HepG2 (cell line): Measurements from ENCODE around the gene GJD3. TPM values are rescaled to one million over a fixed set of nuclear protein-coding genes. Genes with fewer than 3 reads are reported as not detected.

Experiments
- ELF3 ChIP-seq: IDR thresholded peaks from 2 replicates; pipeline ENCODE4 v1.6.1; 2016; ENCODE audit warnings: missing genetic modification reagents, missing compliant biosample characterization
- ETV5 ChIP-seq: IDR thresholded peaks from 2 replicates; pipeline ENCODE4 v1.6.1; 2018; ENCODE audit warnings: missing biosample characterization, missing genetic modification reagents, inconsistent platforms, borderline replicate concordance
- FOXC1 ChIP-seq: sonication (generic); formaldehyde crosslinking; IDR thresholded peaks from 2 replicates; pipeline ENCODE4 v1.8.0; 2022; ENCODE audit warnings: mild to moderate bottlenecking, missing genetic modification reagents, borderline replicate concordance
- GPN1 ChIP-seq: sonication (generic); formaldehyde crosslinking; IDR thresholded peaks from 2 replicates; pipeline ENCODE4 v1.5.1; 2020; ENCODE audit warnings: missing genetic modification reagents, borderline replicate concordance
- HMG20A ChIP-seq: IDR thresholded peaks from 2 replicates; pipeline ENCODE4 v1.6.1; 2016; ENCODE audit warnings: borderline replicate concordance
- HNRNPL ChIP-seq: fragments of 200-400 bp; formaldehyde crosslinking; IDR thresholded peaks from 2 replicates; pipeline ENCODE4 v1.6.1; 2017; ENCODE audit warnings: mild to moderate bottlenecking, low read depth, low read length
- KDM5B ChIP-seq: sonication (generic); formaldehyde crosslinking; IDR thresholded peaks from 2 replicates; pipeline ENCODE4 v1.4.0; 2020; ENCODE audit warnings: missing genetic modification reagents, mild to moderate bottlenecking, borderline replicate concordance
- KLF6 ChIP-seq: IDR thresholded peaks from 2 replicates; pipeline ENCODE4 v1.8.0; 2016; ENCODE audit warnings: missing biosample characterization, missing genetic modification reagents
- MAFG ChIP-seq: sonication (generic); formaldehyde crosslinking; IDR thresholded peaks from 2 replicates; pipeline ENCODE4 v1.5.1; 2020; ENCODE audit warnings: mild to moderate bottlenecking, missing genetic modification reagents
- MBD4 ChIP-seq: IDR thresholded peaks from 2 replicates; pipeline ENCODE4 v1.6.1; 2012; ENCODE audit warnings: low read length, inconsistent platforms, borderline replicate concordance
- MIER3 ChIP-seq: IDR thresholded peaks from 2 replicates; pipeline ENCODE4 v1.6.1; 2016; ENCODE audit warnings: missing compliant biosample characterization, borderline replicate concordance
- NONO ChIP-seq, 2 experiments: fragments of 450-650 bp in 1 of 2; sonication (generic) in 1 of 2; formaldehyde crosslinking in 1 of 2; IDR thresholded peaks in 1 of 2; conservative IDR thresholded peaks in 1 of 2; 2 replicates each; pipeline versions ENCODE4 v1.6.1 to v1.8.0; 2017 to 2022; ENCODE audit warnings: mild to moderate bottlenecking in 1 of 2, missing genetic modification reagents in 1 of 2, moderate library complexity in 1 of 2
- NR2F1 ChIP-seq, 2 experiments: fragments of 450-650 bp in 1 of 2; formaldehyde crosslinking in 1 of 2; IDR thresholded peaks; 2 replicates each; pipeline versions ENCODE4 v1.5.0 to v1.6.1; 2016 to 2020; ENCODE audit warnings: mild to moderate bottlenecking in 1 of 2, missing compliant biosample characterization in 1 of 2, missing genetic modification reagents in 1 of 2, moderate library complexity in 1 of 2
- RARA ChIP-seq: IDR thresholded peaks from 2 replicates; pipeline ENCODE4 v1.6.1; 2016; ENCODE audit warnings: missing genetic modification reagents, missing compliant biosample characterization
- RFX3 ChIP-seq: IDR thresholded peaks from 2 replicates; pipeline ENCODE4 v1.6.1; 2016; ENCODE audit warnings: missing biosample characterization, missing genetic modification reagents
- SRSF1 ChIP-seq: fragments of 200-400 bp; formaldehyde crosslinking; optimal IDR thresholded peaks from 2 replicates; pipeline ENCODE3; 2017; ENCODE audit warnings: mild to moderate bottlenecking, low read depth, low read length, moderate library complexity
- ZBTB7A ChIP-seq: sonication (generic); formaldehyde crosslinking; IDR thresholded peaks from 2 replicates; pipeline ENCODE4 v1.8.0; 2022; ENCODE audit warnings: mild to moderate bottlenecking, missing genetic modification reagents
- ZFY ChIP-seq: sonication (generic); formaldehyde crosslinking; IDR thresholded peaks from 2 replicates; pipeline ENCODE4 v1.4.0; 2020; ENCODE audit warnings: missing genetic modification reagents
- ZNF564 ChIP-seq: sonication (generic); formaldehyde crosslinking; IDR thresholded peaks from 2 replicates; pipeline ENCODE4 v1.8.1; 2023; ENCODE audit warnings: mild to moderate bottlenecking, missing genetic modification reagents
- ZNF747 ChIP-seq: sonication (generic); formaldehyde crosslinking; IDR thresholded peaks from 2 replicates; pipeline ENCODE4 v1.8.1; 2023; ENCODE audit warnings: missing genetic modification reagents, mild to moderate bottlenecking, borderline replicate concordance
- ZNF850 ChIP-seq: sonication (generic); formaldehyde crosslinking; conservative IDR thresholded peaks from 2 replicates; pipeline ENCODE4 v1.9.0; 2021; ENCODE audit warnings: mild to moderate bottlenecking, missing genetic modification reagents
- polyA plus RNA-seq, 8 experiments: library from polyadenylated mRNA; depleted of rRNA in 3 of 8; stranded (reverse) in 7 of 8; unstranded in 1 of 8; fragments of >200 nt; fragmentation: Illumina TruSeq in 4 of 8; extraction: Trizol in 4 of 8; gene quantifications; 2 replicates each; pipeline versions ENCODE4 v1.2.1 to v1.2.3, GENCODE V29; 2011 to 2016; ENCODE audit warnings: low read depth in 4 of 8, missing spikeins in 1 of 8, mixed read lengths in 1 of 8; ENCODE audit not compliant: insufficient read depth in 1 of 8
- total RNA-seq, 5 experiments: library from RNA; depleted of rRNA; stranded (reverse); fragments of >200 nt; fragmentation: Illumina TruSeq; extraction: Trizol; gene quantifications; 2 replicates each; pipeline ENCODE4 v1.2.3, GENCODE V29; 2016; ENCODE audit warnings: low read depth in 1 of 5
- TF ChIP-seq, protein P1 (sequence below): sonication (generic); formaldehyde crosslinking; IDR thresholded peaks from 2 replicates; pipeline ENCODE4 v1.5.0; 2020; ENCODE audit warnings: missing genetic modification reagents, mild to moderate bottlenecking, borderline replicate concordance
- TF ChIP-seq, protein P2 (sequence below): sonication (generic); formaldehyde crosslinking; conservative IDR thresholded peaks from 2 replicates; pipeline ENCODE4 v1.4.0; 2020; ENCODE audit warnings: missing genetic modification reagents
- TF ChIP-seq, protein P3 (sequence below): sonication (generic); formaldehyde crosslinking; conservative IDR thresholded peaks from 2 replicates; pipeline ENCODE4 v1.4.0; 2020; ENCODE audit warnings: missing genetic modification reagents
- TF ChIP-seq, protein P4 (sequence below): sonication (generic); formaldehyde crosslinking; IDR thresholded peaks from 2 replicates; pipeline ENCODE4 v1.4.0; 2020; ENCODE audit warnings: missing genetic modification reagents, borderline replicate concordance

The GJD3 gene
- total and polyA plus RNA-seq, 2 of the 13 experiments (the other 11 are each of a cell fraction or from before 2014, with no cell fraction given) = not detected

- TF ChIP-seq KLF6 (no peak), MAFG (CRISPR knock-in tag) (0 out of 2 replicates have a peak, but pooled peaks have one; percentile 18), ZFY (CRISPR knock-in tag) (peak; percentile 34; the same call in 1 of the 2 replicates), MIER3 (CRISPR knock-in tag) (no peak), RARA (CRISPR knock-in tag) (0 out of 2 replicates have a peak, but pooled peaks have one; percentile 9), ZNF564 (CRISPR knock-in tag) (no peak), FOXC1 (CRISPR knock-in tag) (no peak), ZBTB7A (CRISPR knock-in tag) (0 out of 2 replicates have a peak, but pooled peaks have one; percentile 10), HNRNPL (peak; percentile 98), GPN1 (no peak), ZNF747 (CRISPR knock-in tag) (no peak), ETV5 (CRISPR knock-in tag) (peak; percentile 10; the same call in 1 of the 2 replicates), ELF3 (no peak), MBD4 (no peak), RFX3 (CRISPR knock-in tag) (no peak), KDM5B (CRISPR knock-in tag) (peak; percentile 63; the same call in 1 of the 2 replicates), HMG20A (peak; percentile 21; the same call in 1 of the 2 replicates), NONO (IDR thresholded peaks at IDR 0.05) (no peak), NONO (CRISPR knock-in tag; conservative IDR thresholded peaks at IDR 0.05) (no peak), ZNF850 (CRISPR knock-in tag) (no peak), SRSF1 (peak; percentile 87), NR2F1 (CRISPR knock-in tag; IDR thresholded peaks at IDR 0.05) (peak in 1 of 2 experiments; percentile 6; a peak in 1 of 4 replicates)
- TF ChIP-seq, protein P1, sequence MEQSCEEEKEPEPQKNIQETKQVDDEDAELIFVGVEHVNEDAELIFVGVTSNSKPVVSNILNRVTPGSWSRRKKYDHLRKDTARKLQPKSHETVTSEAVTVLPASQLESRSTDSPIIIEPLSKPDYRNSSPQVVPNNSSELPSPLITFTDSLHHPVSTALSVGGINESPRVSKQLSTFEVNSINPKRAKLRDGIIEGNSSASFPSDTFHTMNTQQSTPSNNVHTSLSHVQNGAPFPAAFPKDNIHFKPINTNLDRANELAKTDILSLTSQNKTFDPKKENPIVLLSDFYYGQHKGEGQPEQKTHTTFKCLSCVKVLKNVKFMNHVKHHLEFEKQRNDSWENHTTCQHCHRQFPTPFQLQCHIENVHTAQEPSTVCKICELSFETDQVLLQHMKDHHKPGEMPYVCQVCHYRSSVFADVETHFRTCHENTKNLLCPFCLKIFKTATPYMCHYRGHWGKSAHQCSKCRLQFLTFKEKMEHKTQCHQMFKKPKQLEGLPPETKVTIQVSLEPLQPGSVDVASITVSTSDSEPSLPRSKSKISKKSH (CRISPR knock-in tag) = no peak
- TF ChIP-seq, protein P2, sequence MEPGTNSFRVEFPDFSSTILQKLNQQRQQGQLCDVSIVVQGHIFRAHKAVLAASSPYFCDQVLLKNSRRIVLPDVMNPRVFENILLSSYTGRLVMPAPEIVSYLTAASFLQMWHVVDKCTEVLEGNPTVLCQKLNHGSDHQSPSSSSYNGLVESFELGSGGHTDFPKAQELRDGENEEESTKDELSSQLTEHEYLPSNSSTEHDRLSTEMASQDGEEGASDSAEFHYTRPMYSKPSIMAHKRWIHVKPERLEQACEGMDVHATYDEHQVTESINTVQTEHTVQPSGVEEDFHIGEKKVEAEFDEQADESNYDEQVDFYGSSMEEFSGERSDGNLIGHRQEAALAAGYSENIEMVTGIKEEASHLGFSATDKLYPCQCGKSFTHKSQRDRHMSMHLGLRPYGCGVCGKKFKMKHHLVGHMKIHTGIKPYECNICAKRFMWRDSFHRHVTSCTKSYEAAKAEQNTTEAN (CRISPR knock-in tag) = no peak
- TF ChIP-seq, protein P3, sequence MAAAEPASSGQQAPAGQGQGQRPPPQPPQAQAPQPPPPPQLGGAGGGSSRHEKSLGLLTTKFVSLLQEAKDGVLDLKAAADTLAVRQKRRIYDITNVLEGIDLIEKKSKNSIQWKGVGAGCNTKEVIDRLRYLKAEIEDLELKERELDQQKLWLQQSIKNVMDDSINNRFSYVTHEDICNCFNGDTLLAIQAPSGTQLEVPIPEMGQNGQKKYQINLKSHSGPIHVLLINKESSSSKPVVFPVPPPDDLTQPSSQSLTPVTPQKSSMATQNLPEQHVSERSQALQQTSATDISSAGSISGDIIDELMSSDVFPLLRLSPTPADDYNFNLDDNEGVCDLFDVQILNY (CRISPR knock-in tag) = no peak
- TF ChIP-seq, protein P4, sequence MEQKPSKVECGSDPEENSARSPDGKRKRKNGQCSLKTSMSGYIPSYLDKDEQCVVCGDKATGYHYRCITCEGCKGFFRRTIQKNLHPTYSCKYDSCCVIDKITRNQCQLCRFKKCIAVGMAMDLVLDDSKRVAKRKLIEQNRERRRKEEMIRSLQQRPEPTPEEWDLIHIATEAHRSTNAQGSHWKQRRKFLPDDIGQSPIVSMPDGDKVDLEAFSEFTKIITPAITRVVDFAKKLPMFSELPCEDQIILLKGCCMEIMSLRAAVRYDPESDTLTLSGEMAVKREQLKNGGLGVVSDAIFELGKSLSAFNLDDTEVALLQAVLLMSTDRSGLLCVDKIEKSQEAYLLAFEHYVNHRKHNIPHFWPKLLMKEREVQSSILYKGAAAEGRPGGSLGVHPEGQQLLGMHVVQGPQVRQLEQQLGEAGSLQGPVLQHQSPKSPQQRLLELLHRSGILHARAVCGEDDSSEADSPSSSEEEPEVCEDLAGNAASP (CRISPR knock-in tag) = no peak
Measured at GRCh38 chr17:40331743-40332641, 32.5 kb downstream of the GJD3 start (continued).
